GM19455 (cell line): Measurements from ENCODE around the gene LCMT1.
"Not testable (repeated sequence)": the region's sequence is repeated elsewhere in the genome, so short reads cannot be mapped to it uniquely, and the experiment has no call there.

Experiments
- ATAC-seq: cut with Tn5 transposase; IDR thresholded peaks from one replicate; pipeline ENCODE4 v1.9.1; 2021; ENCODE audit not compliant: unreplicated experiment

LCMT1 gene

GRCh38 chr16:25094596-25094995 lies 16.9 kb upstream of the LCMT1 start:
- no peak for ATAC-seq

- no peak for ATAC-seq
Observed at GRCh38 chr16:25095636-25096035, 15.9 kb upstream of the LCMT1 start.

- no peak for ATAC-seq
Observed at GRCh38 chr16:25097276-25097975, 14.1 kb upstream of the LCMT1 start.

GRCh38 chr16:25100511-25100910 lies 11.0 kb upstream of the LCMT1 start:
- no peak for ATAC-seq

GRCh38 chr16:25106567-25107465 lies 4.7 kb upstream of the LCMT1 start:
- ATAC-seq = peak; percentile 62

GRCh38 chr16:25107466-25107792 lies 4.1 kb upstream of the LCMT1 start:
- no peak for ATAC-seq

GRCh38 chr16:25108054-25108453 lies 3.5 kb upstream of the LCMT1 start:
- no peak for ATAC-seq

- ATAC-seq = no peak
Observed at GRCh38 chr16:25109643-25110042, 1.9 kb upstream of the LCMT1 start.

- ATAC-seq = no peak
Observed at GRCh38 chr16:25110387-25110947, 1.1 kb upstream of the LCMT1 start.

- no peak for ATAC-seq
Observed at GRCh38 chr16:25114121-25114520, 2.6 kb downstream of the LCMT1 start.

- no peak for ATAC-seq
Observed at GRCh38 chr16:25118851-25119578, 7.5 kb downstream of the LCMT1 start.

- no peak for ATAC-seq
Observed at GRCh38 chr16:25121824-25122600, 10.5 kb downstream of the LCMT1 start.

GRCh38 chr16:25124503-25124902 lies 13.0 kb downstream of the LCMT1 start:
- ATAC-seq = no peak

GRCh38 chr16:25126086-25126666 lies 14.6 kb downstream of the LCMT1 start:
- ATAC-seq = not testable (repeated sequence)

GRCh38 chr16:25126820-25127232 lies 15.3 kb downstream of the LCMT1 start:
- ATAC-seq = no peak

- not testable (repeated sequence) for ATAC-seq
Observed at GRCh38 chr16:25132751-25133150, 21.2 kb downstream of the LCMT1 start.

GRCh38 chr16:25134166-25134700 lies 22.7 kb downstream of the LCMT1 start:
- no peak for ATAC-seq

- no peak for ATAC-seq
Observed at GRCh38 chr16:25135254-25135878, 23.8 kb downstream of the LCMT1 start.

GRCh38 chr16:25138130-25138529 lies 26.6 kb downstream of the LCMT1 start:
- ATAC-seq = no peak
